NCI-H82 treated with DMSO at 0.1 percent for 48 hours (cell line): ENCODE data around the gene ACOXL.

ENCODE experiments used
- DNase-seq: peaks from one replicate; lab custom pipeline; 2025; ENCODE audit not compliant: unreplicated experiment; lab: John Stamatoyannopoulos, UW

The ACOXL gene

GRCh38 chr2:110904779-110905148 lies 172.4 kb downstream of the ACOXL start:
- DNase-seq: no peak

- no peak for DNase-seq
These were observed 172.8 kb downstream of the ACOXL start for GRCh38 chr2:110905217-110905616.

GRCh38 chr2:110906613-110907298 lies 174.4 kb downstream of the ACOXL start:
- no peak for DNase-seq

DNA sequence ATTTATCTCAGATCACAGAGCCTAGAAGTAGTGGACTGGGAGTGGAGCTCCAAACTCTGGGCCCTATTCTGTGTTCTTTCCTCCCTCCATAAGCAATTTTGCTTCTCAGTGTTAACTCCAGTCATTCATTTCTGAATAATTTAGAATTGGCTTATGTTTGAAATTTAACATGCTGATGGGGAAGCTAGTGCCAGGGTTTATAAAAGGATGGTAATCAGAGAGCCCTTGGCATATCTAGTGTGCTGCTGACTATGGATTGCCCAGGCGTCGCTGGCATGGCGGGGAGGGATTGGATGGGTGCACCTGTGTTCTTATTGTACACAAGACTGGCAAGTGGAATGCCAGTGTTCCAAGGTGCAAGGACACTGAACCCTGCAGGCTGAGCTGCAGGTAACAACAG lies 177.1 kb downstream of the ACOXL start:
- DNase-seq: no peak

GRCh38 chr2:110910423-110910822 lies 178.1 kb downstream of the ACOXL start:
- DNase-seq: no peak

DNA sequence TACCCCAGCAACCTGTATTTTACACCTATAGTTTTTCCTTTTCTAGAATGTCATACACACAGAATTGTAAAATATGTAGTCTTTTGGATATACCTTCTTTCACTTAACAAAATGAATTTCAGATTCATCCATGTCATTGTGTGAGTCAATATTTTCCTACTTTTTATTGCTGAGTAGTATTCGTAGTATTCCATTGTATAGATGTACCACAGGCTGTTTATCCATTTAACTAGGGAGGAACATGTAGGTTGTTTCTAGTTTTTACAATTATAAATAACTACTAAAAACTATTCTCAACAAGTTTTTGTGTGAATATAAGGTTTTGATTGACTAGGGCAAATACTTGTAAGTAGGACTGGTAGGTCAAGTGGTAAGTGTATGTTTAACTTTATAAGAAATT lies 187.4 kb downstream of the ACOXL start:
- no peak for DNase-seq

DNA sequence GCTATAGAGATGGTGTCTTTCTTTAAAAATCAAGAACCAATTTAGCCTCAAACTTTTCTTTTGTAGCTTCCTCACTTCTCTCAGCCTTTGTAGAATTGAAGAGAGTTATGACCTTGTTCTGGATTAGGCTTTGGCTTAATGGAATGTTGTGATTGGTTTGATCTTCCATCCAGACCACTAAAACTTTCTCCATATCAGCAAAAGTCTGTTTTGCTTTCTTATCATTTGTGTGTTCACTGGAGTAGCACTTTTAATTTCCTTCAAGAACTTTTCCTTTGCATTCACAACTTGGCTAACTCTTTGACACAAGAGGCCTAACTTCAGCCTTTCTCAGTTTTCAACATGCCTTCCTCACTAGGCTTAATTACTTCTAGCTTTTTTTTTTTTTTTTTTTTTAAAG lies 193.1 kb downstream of the ACOXL start:
- DNase-seq: no peak

- no peak for DNase-seq
These were observed 195.2 kb downstream of the ACOXL start for GRCh38 chr2:110927526-110927925.

DNA sequence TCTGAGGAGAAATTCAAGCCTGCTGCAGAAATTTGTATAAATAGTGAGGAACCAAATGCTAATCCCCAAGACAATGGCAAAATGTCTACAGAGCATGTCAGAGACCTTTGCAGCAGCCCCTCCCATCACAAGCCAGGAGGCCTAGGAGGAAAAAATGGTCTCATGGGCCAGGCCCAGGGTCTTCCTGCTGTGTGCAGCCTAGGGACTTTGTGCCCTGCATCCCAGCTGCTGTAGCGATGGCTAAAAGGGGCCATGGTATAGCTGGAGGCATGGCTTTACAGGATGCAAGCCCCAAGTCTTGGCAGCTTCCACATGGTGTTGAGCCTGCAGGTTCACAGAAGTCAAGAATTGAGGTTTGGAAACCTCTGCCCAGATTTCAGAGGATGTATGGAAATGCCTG lies 197.2 kb downstream of the ACOXL start:
- DNase-seq: no peak

- no peak for DNase-seq
These were observed 199.3 kb downstream of the ACOXL start for GRCh38 chr2:110931648-110932047.

DNA sequence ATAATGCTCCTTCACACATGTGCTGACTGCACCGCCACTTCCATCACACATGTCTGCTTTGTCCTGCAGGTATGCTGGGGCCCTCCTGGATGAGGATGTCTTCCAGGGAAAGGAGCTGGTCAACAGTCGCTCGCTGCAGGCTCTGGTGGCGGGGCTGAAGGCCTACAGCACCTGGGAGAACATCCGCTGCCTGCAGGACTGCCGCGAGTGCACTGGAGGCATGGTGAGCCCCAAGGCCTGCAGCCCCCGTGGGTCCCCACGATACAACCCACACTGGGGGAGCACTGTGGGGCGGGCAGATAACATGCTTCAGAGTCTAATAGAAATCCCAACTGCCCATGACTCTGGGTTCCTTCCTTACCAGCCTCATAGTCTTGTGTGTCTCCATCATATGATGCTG lies 201.0 kb downstream of the ACOXL start:
- no peak for DNase-seq

GRCh38 chr2:110934948-110935347 lies 202.6 kb downstream of the ACOXL start:
- no peak for DNase-seq

DNA sequence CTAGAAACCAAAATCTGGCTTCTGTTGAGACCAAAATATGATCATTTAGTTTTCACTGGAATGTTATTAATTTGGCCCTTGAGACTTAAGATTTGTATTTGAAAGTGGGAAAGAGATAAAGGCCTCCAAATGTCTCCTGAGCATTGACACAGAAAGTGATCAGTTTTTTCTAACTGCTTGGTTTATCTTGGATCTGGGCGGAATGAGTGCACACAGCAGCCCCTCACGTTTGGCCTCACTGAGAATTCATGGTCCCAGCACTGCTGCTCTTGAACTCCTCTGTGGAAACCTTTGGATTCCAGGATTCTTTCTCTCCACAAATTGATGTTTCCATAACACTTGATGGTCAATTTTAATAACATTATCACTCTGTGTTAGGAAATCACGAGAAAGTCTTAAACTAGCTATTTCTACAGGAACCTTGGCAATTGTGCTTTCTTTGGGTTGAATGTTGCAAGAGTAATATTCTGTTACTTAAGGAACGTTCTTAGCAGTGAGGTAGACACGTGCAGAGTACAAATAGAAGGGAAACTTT lies 208.1 kb downstream of the ACOXL start:
- DNase-seq: no peak

DNA sequence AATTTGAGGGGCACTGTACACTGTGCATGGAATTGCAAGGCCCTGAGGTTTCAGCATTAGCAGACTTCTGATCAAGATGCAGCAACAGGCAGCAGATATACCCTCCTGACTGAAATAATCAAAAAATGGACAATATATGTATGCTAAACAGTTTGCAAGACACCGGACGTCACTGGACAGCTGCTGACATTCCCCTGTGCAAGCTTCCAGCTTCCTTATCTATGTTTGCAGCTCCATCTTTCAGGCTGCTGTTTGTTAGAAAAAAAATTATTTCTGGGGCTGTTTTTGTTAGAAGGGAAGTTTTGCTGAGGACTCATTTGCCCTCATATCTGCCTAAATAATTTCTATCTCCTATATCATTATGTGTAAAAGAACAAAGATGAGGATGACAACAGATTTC lies 208.9 kb downstream of the ACOXL start:
- no peak for DNase-seq

- no peak for DNase-seq
These were observed 210.8 kb downstream of the ACOXL start for GRCh38 chr2:110943070-110943634.

DNA sequence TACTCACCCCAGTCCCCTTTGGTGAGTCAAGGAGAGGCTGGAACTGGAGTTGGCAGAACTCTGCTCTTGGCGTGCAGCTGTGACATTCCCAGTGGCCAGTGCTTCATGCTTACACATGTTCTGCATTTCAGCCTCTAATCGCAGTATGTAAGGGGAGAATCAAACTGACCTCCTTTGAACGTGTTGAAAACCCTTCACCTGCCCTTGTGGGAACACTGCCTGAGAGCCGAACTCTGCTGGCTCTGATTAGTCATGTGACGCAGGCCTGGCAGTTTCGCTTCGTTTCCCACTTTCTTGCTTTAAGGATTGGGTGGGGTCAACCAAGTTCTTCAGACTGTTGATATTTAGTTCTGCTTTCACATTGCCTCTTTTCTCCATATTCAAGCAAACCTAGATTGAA lies 214.5 kb downstream of the ACOXL start:
- no peak for DNase-seq

GRCh38 chr2:110948027-110948674 lies 215.8 kb downstream of the ACOXL start:
- no peak for DNase-seq

DNA sequence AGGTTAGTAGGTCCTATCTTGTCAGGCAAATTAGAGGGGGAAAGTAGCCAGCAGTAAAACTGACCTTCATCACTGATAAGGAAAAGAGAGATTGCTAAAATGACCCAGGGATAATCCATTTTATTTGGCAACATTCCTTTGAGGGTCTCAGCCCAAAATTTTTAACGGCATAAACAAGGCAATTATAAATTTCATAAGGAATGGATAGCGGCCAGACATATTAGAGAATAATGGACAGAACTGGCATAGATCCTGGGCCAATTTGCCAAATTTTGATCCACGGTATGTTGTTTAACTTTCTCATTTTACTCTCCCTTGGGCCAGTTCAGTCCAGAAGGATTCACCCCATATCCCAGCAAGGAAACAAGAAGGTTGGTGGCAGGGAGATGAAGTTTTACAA lies 217.9 kb downstream of the ACOXL start:
- DNase-seq: no peak

DNA sequence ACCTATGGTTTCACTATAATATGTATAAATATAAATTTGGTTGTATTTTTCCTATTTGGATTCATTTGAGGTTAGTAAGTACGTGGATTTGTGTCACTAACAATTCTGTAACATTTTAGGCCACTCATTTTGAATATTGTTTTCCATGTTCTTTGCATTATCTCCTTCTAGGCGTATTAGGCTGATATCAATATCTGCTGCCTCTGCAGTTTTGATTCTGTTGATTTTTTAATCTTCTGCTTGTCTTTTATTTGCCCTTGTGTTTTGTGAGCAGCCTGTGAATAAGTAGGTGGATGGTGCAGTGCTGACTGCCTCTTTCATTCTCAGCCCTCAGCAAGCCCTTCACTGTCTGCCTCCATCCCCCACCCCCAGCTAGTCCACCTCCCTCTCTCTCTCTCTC lies 222.7 kb downstream of the ACOXL start:
- no peak for DNase-seq

- no peak for DNase-seq
These were observed 223.2 kb downstream of the ACOXL start for GRCh38 chr2:110955556-110955955.

GRCh38 chr2:110957293-110957692 lies 224.9 kb downstream of the ACOXL start:
- DNase-seq: no peak

- DNase-seq: no peak
These were observed 226.2 kb downstream of the ACOXL start for GRCh38 chr2:110958346-110959119.
